A673 (cell line): ENCODE measurements around the gene SNRNP25. TPM values are rescaled to one million over a fixed set of nuclear protein-coding genes. Genes with fewer than 3 reads are reported as not detected.
"Not testable (repeated sequence)": the region's sequence is repeated elsewhere in the genome, so short reads cannot be mapped to it uniquely, and the experiment has no call there.

ENCODE experiments used
- Bru-seq: library from RNA; stranded (reverse); fragments of 400-500 nt; gene quantifications from one replicate; lab custom pipeline; 2021; lab: Mats Ljungman, UMichigan
- BruChase-seq, 2 experiments: library from RNA; stranded (reverse); fragments of 400-500 nt; gene quantifications; one replicate each; lab custom pipeline; 2021; lab: Mats Ljungman, UMichigan
- BruUV-seq: library from RNA; stranded (reverse); fragments of 400-500 nt; replicated peaks from 2 replicates; lab custom pipeline; 2021; lab: Mats Ljungman, UMichigan
- CTCF ChIA-PET: fragments of 300-600 bp; sonication (Branson Sonifier 250); formaldehyde crosslinking; loops from one replicate; lab custom pipeline; 2022; ENCODE audit warnings: antibody characterized with exemption; lab: Charles Lee
- POLR2A ChIA-PET: fragments of 300-600 bp; sonication (Branson Sonifier 250); formaldehyde crosslinking; loops from one replicate; lab custom pipeline; 2022; ENCODE audit warnings: antibody characterized with exemption; ENCODE audit not compliant: low non-redundant PET; lab: Charles Lee
- DNase-seq: peaks from one replicate; pipeline ENCODE4 v3.0.0-alpha.2; 2015; ENCODE audit warnings: low spot score
- H3K27ac ChIP-seq: fragments of 200-600 bp; sonication (generic); 2 replicates; pipeline ENCODE4 v1.5.1; 2016; ENCODE audit warnings: mixed run types, low read depth, mild to moderate bottlenecking, mixed read lengths, antibody characterized with exemption, low read length; ENCODE audit not compliant: poor library complexity, severe bottlenecking
- H3K27me3 ChIP-seq: fragments of 200-600 bp; sonication (generic); replicated peaks from 2 replicates; pipeline ENCODE4 v1.6.1; 2017; ENCODE audit warnings: mixed run types, low read depth, mild to moderate bottlenecking, mixed read lengths, antibody characterized with exemption, low read length; ENCODE audit not compliant: insufficient read depth, poor library complexity
- H3K36me3 ChIP-seq: fragments of 200-600 bp; sonication (generic); 2 replicates; pipeline ENCODE4 v1.6.1; 2016; ENCODE audit warnings: mixed run types, mild to moderate bottlenecking, mixed read lengths, antibody characterized with exemption, low read length; ENCODE audit not compliant: insufficient read depth, poor library complexity, severe bottlenecking
- H3K4me1 ChIP-seq: fragments of 200-600 bp; sonication (generic); 2 replicates; pipeline ENCODE4 v1.6.1; 2017; ENCODE audit warnings: mixed run types, mild to moderate bottlenecking, mixed read lengths, antibody characterized with exemption, low read length; ENCODE audit not compliant: insufficient read depth, poor library complexity, severe bottlenecking
- H3K4me3 ChIP-seq: fragments of 200-600 bp; sonication (generic); 2 replicates; pipeline ENCODE4 v1.5.1; 2016; ENCODE audit warnings: low read depth, mixed run types, mild to moderate bottlenecking, mixed read lengths, low read length; ENCODE audit not compliant: poor library complexity, severe bottlenecking
- H3K9me3 ChIP-seq: fragments of 200-600 bp; sonication (generic); 2 replicates; pipeline ENCODE4 v1.6.1; 2016; ENCODE audit warnings: mixed run types, low read depth, mild to moderate bottlenecking, mixed read lengths, antibody characterized with exemption, low read length; ENCODE audit not compliant: poor library complexity, severe bottlenecking
- EZH2 ChIP-seq: fragments of 200-600 bp; sonication (generic); IDR thresholded peaks from 2 replicates; pipeline ENCODE4 v1.6.1; 2017; ENCODE audit warnings: borderline replicate concordance, low read depth, mild to moderate bottlenecking, mixed read lengths, antibody characterized with exemption, low read length; ENCODE audit not compliant: poor library complexity, severe bottlenecking
- intact Hi-C: fragments of 100-400 bp; cut with micrococcal nuclease; formaldehyde crosslinking; loops from one replicate; pipeline ENCODE4 v1.10.0; 2022; ENCODE audit not compliant: unreplicated experiment
- long read RNA-seq: library from polyadenylated mRNA; stranded (forward); transcript quantifications from one replicate; pipeline ENCODE4 v2.0.0, GENCODE V29; 2022
- total RNA-seq: library from RNA; stranded (reverse); gene quantifications from 2 replicates; pipeline ENCODE4 v1.2.3, GENCODE V29; 2021
- TF ChIP-seq, protein P1 (sequence below): fragments of 300-800, 200-600 bp; sonication (generic); conservative IDR thresholded peaks from 2 replicates; pipeline ENCODE4 v1.5.1; 2017; ENCODE audit warnings: low read depth, mild to moderate bottlenecking, antibody characterized with exemption, low read length, moderate library complexity, mixed read lengths

Gene SNRNP25
- total RNA-seq (52.5 and 54.9 TPM in 2 replicates), Bru-seq, nascent RNA (percentile 66 among the genes with signal in this experiment), BruChase-seq, experiment 1, labeled RNA remaining after a 2-hour chase (percentile 66 among the genes with signal in this experiment), BruChase-seq, experiment 2, labeled RNA remaining after a 6-hour chase (percentile 75 among the genes with signal in this experiment)
- long read RNA-seq, transcript SNRNP25-201 (5 exons, 1,905 nt), result major isoform, 85 of 95 reads
- long read RNA-seq, partial matches to known transcripts, result 3 of 95 reads
- long read RNA-seq, other reads (novel, unspliced or antisense), result 2 of 95 reads

DNA sequence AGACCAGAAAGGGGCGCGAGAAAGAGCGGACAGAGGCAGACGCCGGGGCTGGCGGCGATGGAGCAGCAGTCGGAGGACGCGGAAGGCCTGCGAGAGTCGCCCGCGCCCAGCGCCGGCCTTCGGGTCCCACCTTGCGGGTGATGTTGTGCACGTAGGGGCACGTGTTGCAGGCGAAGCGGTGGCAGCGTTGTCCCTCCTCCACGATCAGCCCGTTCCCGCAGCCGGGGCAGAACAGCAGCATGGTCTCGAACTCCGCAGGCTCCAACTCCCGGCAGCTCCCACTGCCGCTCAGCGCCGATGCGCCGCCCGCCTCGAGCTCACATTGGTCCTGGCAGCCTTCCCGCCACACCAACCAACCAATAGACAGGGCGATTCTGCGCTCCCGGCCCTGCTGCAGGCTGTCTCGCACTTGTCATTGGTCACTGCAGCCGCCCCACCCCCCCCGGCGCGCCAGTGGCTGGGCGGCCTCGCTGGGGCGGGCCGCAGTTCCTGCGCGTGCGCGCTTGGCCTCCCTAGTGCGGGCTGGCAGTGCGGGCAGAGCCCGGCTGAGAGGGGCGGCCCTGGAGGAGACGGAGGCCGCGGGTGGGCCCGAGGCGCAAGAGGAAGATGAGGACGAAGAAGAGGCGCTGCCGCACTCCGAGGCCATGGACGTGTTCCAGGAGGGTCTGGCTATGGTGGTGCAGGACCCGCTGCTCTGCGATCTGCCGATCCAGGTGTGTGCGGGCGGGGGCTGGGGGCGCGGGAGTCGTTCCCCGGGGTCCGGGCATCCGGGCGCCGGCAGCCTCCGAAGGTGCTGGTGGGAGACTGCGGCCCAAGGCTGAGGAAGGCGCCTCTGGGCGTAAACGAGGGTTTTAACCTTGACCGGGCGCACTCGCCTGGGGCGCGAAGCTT lies at the start of gene SNRNP25, which contains the start of gene POLR3K:
SNRNP25 (plus strand) TSS at position 483 of the 891 bp plus-strand sequence; CDS start at position 672, 189 bp downstream.
POLR3K (minus strand) TSS at position 263 of the 891 bp plus-strand sequence; CDS start at position 241, 22 bp downstream.
- intact Hi-C loops, result no loop called here
- no TSS peak for BruUV-seq
- CTCF ChIA-PET, result interaction anchor here (0.8 to 1.0 kb wide), 2 partner anchors 12 to 18 kb away, joined by 3 to 4 read pairs; partner anchors contain the start of gene RHBDF1

DNA sequence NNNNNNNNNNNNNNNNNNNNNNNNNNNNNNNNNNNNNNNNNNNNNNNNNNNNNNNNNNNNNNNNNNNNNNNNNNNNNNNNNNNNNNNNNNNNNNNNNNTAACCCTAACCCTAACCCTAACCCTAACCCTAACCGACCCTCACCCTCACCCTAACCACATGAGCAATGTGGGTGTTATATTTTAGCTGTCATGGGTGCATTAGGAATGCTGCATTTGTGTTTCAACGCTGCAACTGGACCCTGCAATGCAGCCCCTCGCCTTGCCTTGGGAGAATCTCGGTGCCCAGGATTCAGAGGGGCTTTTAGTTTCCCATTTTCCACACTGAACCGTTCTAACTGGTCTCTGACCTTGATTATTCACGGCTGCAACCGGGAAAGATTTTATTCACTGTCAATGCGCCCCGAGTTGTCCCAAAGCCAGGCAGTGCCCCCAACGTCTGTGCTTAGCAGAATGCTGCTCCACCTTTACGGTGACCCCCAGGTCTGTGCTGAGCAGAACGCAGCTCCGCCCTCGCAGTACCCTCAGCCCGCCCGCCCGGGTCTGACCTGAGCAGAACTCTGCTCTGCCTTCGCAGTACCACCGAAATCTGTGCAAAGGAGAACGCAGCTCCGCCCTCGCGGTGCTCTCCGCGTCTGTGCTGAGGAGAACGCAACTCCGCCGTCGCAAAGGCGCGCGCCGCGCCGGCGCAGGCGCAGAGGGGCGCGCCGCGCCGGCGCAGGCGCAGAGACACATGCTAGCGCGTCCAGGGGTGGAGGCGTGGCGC lies 43.5 kb upstream of the SNRNP25 start:
- BruUV-seq, result no TSS peak
- peak overlapping the region; percentile 29 for H3K4me3 ChIP-seq
- H3K9me3 ChIP-seq, result no peaks in the 10 kb centered on the region
- no peaks in the 10 kb centered on the region for H3K36me3 ChIP-seq
- CTCF ChIA-PET, result no interaction called here
- no peaks in the 10 kb centered on the region for H3K4me1 ChIP-seq
- no peaks in the 10 kb centered on the region for H3K27me3 ChIP-seq
- peak; percentile 45 for DNase-seq
- POLR2A ChIA-PET, result no interaction called here
- intact Hi-C loops, result no loop called here
- H3K27ac ChIP-seq, result no peak overlapping the region
- TF ChIP-seq, protein P1, sequence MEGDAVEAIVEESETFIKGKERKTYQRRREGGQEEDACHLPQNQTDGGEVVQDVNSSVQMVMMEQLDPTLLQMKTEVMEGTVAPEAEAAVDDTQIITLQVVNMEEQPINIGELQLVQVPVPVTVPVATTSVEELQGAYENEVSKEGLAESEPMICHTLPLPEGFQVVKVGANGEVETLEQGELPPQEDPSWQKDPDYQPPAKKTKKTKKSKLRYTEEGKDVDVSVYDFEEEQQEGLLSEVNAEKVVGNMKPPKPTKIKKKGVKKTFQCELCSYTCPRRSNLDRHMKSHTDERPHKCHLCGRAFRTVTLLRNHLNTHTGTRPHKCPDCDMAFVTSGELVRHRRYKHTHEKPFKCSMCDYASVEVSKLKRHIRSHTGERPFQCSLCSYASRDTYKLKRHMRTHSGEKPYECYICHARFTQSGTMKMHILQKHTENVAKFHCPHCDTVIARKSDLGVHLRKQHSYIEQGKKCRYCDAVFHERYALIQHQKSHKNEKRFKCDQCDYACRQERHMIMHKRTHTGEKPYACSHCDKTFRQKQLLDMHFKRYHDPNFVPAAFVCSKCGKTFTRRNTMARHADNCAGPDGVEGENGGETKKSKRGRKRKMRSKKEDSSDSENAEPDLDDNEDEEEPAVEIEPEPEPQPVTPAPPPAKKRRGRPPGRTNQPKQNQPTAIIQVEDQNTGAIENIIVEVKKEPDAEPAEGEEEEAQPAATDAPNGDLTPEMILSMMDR, result no peak
- no peak for TF ChIP-seq EZH2

More for the DNA sequence above, at the start of gene SNRNP25, which contains the start of gene POLR3K:
- peak within 1 kb of the TSS; percentile 67 for H3K4me3 ChIP-seq
- peaks cover 32% of the 10 kb centered on the region for H3K36me3 ChIP-seq
- no peaks in the 10 kb centered on the region for H3K9me3 ChIP-seq
- peak within 1 kb of the TSS; percentile 74 for H3K27ac ChIP-seq
- no peak for TF ChIP-seq EZH2
- TF ChIP-seq, protein P1, result no peak
- no peaks in the 10 kb centered on the region for H3K27me3 ChIP-seq
- peaks cover 7% of the 10 kb centered on the region for H3K4me1 ChIP-seq
- DNase-seq, result peak; percentile 99
- POLR2A ChIA-PET, result no interaction called here

- H3K4me1 ChIP-seq, H3K27ac ChIP-seq, DNase-seq, H3K27me3 ChIP-seq, H3K9me3 ChIP-seq, H3K4me3 ChIP-seq, H3K36me3 ChIP-seq, POLR2A ChIA-PET, intact Hi-C loops, BruUV-seq: not testable (repeated sequence)
- TF ChIP-seq, protein P1, result peak; percentile 56
- CTCF ChIA-PET, result interaction anchor here (0.6 kb wide), 1 partner anchor 438 kb away, joined by 3 read pairs; no protein-coding TSS in a partner anchor
These were observed 42.9 kb upstream of the SNRNP25 start for GRCh38 chr16:10772-11171.

DNA sequence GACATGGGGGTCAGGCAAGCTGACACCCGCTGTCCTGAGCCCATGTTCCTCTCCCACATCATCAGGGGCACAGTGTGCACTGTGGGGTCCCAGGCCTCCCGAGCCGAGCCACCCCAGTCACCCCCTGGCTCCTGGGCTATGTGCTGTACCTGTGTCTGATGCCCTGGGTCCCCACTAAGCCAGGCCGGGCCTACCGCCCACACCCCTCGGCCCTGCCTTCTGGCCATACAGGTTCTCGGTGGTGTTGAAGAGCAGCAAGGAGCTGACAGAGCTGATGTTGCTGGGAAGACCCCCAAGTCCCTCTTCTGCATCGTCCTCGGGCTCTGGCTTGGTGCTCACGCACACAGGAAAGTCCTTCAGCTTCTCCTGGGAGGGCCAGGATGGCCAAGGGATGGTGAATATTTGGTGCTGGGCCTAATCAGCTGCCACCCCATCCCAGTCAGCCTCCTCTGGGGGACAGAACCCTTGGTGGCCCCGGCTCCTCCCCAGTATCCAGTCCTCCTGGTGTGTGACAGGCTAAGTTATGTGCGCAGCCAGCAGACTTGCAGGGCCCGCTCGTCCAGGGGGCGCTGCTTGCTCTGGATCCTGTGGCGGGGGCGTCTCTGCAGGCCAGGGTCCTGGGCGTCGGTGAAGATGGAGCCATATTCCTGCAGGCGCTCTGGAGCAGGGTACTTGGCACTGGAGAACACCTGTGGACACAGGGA lies 36.4 kb upstream of the SNRNP25 start:
- H3K36me3 ChIP-seq, H3K9me3 ChIP-seq, intact Hi-C loops, CTCF ChIA-PET, H3K27me3 ChIP-seq, H3K27ac ChIP-seq, POLR2A ChIA-PET, H3K4me1 ChIP-seq, DNase-seq, BruUV-seq, H3K4me3 ChIP-seq: not testable (repeated sequence)
